GM12878 (cell line): ENCODE data around the gene CABP7. TPM values are rescaled to one million over a fixed set of nuclear protein-coding genes. Genes with fewer than 3 reads are reported as not detected.

ENCODE experiments used
- ATAC-seq: fragments of 200-7000 bp; cut with Tn5 transposase; 3 replicates; pipeline ENCODE4 v1.9.1; 2020; ENCODE audit warnings: mild to moderate bottlenecking, moderate library complexity
- BruUV-seq: library from RNA; stranded (reverse); fragments of 400-500 nt; replicated peaks from 2 replicates; lab custom pipeline; 2021; lab: Mats Ljungman, UMichigan
- CTCF ChIA-PET: fragments of 300-600 bp; sonication (Branson Sonifier 250); formaldehyde crosslinking; extraction: SDS; loops from one replicate; lab custom pipeline; 2021; ENCODE audit warnings: inconsistent platforms; lab: Yijun Ruan, JAX
- POLR2A ChIA-PET: fragments of 350-600 bp; formaldehyde crosslinking; extraction: SDS; loops from one replicate; lab custom pipeline; 2021; ENCODE audit warnings: inconsistent platforms; lab: Charles Lee
- RAD21 ChIA-PET: fragments of 300-600 bp; sonication (Branson Sonifier 250); formaldehyde crosslinking; loops from one replicate; lab custom pipeline; 2023; ENCODE audit warnings: antibody characterized with exemption; ENCODE audit not compliant: unreplicated experiment; lab: Charles Lee
- SMC1A ChIA-PET: fragments of 300-600 bp; sonication (Branson Sonifier 250); formaldehyde crosslinking; loops from one replicate; lab custom pipeline; 2023; ENCODE audit not compliant: unreplicated experiment, uncharacterized antibody; lab: Charles Lee
- DNase-seq: peaks from one replicate; pipeline ENCODE4 v3.0.0-alpha.2; 2011; ENCODE audit warnings: low read depth, low spot score
- FAIRE-seq: peaks from 3 replicates; lab custom pipeline; 2011; peaks lifted over from hg19 to GRCh38; lab: Jason Lieb, UNC
- H2AFZ ChIP-seq: 2 replicates; pipeline ENCODE4 v1.6.0; 2011; ENCODE audit warnings: low read depth, low read length, control low read depth; ENCODE audit not compliant: control insufficient read depth
- H3K27ac ChIP-seq: 2 replicates; pipeline ENCODE4 v1.5.1; 2011; ENCODE audit warnings: control low read depth; ENCODE audit not compliant: control insufficient read depth, insufficient read depth
- H3K27me3 ChIP-seq, 2 experiments: replicated peaks in 1 of 2; 2 replicates each; pipeline versions ENCODE4 v1.6.0 to v1.6.1; 2011; ENCODE audit warnings: low read length in 1 of 2; ENCODE audit not compliant: control insufficient read depth in 2 of 2, insufficient read depth in 2 of 2
- H3K36me3 ChIP-seq, 2 experiments: 2 replicates each; pipeline ENCODE4 v1.5.1; 2011; ENCODE audit warnings: low read length in 1 of 2; ENCODE audit not compliant: control insufficient read depth in 2 of 2, insufficient read depth in 2 of 2
- H3K4me1 ChIP-seq: 2 replicates; pipeline ENCODE4 v1.6.1; 2011; ENCODE audit warnings: mild to moderate bottlenecking, low read length, moderate library complexity, mixed read lengths; ENCODE audit not compliant: control insufficient read depth, insufficient read depth
- H3K4me2 ChIP-seq: 2 replicates; pipeline ENCODE4 v1.6.0; 2011; ENCODE audit warnings: control low read depth; ENCODE audit not compliant: control insufficient read depth, insufficient read depth
- H3K4me3 ChIP-seq: fragments of 200-600 bp; sonication (generic); 2 replicates; pipeline ENCODE4 v1.5.1; 2016
- H3K79me2 ChIP-seq: 2 replicates; pipeline ENCODE4 v1.6.0; 2011; ENCODE audit warnings: low read length; ENCODE audit not compliant: control insufficient read depth, insufficient read depth
- H3K9ac ChIP-seq: 2 replicates; pipeline ENCODE4 v1.8.0; 2011; ENCODE audit warnings: low read length, control low read depth, mixed read lengths; ENCODE audit not compliant: control insufficient read depth, insufficient read depth
- H3K9me3 ChIP-seq: replicated peaks from 3 replicates; pipeline ENCODE4 v1.5.1; 2011; ENCODE audit warnings: mild to moderate bottlenecking, low read length; ENCODE audit not compliant: control insufficient read depth, insufficient read depth
- H4K20me1 ChIP-seq: 2 replicates; pipeline ENCODE4 v1.6.0; 2011; ENCODE audit not compliant: control insufficient read depth, insufficient read depth
- CEBPB ChIP-seq, 2 experiments: fragments of 150-350 bp in 1 of 2; IDR thresholded peaks; 2 replicates each; pipeline ENCODE4 v1.6.1; 2012 to 2014; ENCODE audit warnings: low read depth in 2 of 2, low read length in 2 of 2, borderline replicate concordance in 1 of 2, inconsistent platforms in 1 of 2
- STAT3 ChIP-seq: IDR thresholded peaks from 2 replicates; pipeline ENCODE4 v1.6.1; 2011; ENCODE audit warnings: low read depth, low read length, improper control_type of control experiment
- WGBS: methylation state at CpG from one replicate; pipeline ENCODE4 v1.1.6; 2016; ENCODE audit warnings: low lambda C conversion rate; ENCODE audit not compliant: insufficient replicate concordance, insufficient coverage; ENCODE audit errors: missing lambda C conversion rate; 5-methylcytosine and 5-hydroxymethylcytosine counted together
- in situ Hi-C: fragments of 300-500 bp; cut with MboI; formaldehyde crosslinking; loops from 9 replicates; pipeline ENCODE4 v1.14.3; 2018; ENCODE audit warnings: mixed read lengths
- intact Hi-C: fragments of 100-400 bp; cut with micrococcal nuclease; formaldehyde crosslinking; loops from one replicate; pipeline ENCODE4 v1.14.2; 2022; ENCODE audit not compliant: unreplicated experiment
- polyA plus RNA-seq, 11 experiments: library from polyadenylated mRNA; depleted of rRNA in 4 of 11; unstranded in 6 of 11; stranded (reverse) in 5 of 11; fragments of >200 nt; fragmentation: Nextera tagmentation in 4 of 11; fragmentation: Illumina TruSeq in 1 of 11; extraction: Ambion mirVana in 4 of 11; extraction: Trizol in 1 of 11; gene quantifications; 1 replicate in 1 of 11; 2 replicates in 10 of 11; pipeline versions ENCODE4 v1.2.1 to v1.2.3, GENCODE V29; 2011 to 2016; ENCODE audit warnings: inconsistent platforms in 2 of 11, missing spikeins in 2 of 11, low read depth in 1 of 11
- total RNA-seq, 4 experiments: library from RNA; depleted of rRNA in 3 of 4; stranded (reverse); fragments of >200 nt in 3 of 4; fragmentation: Illumina TruSeq in 1 of 4; extraction: Trizol in 1 of 4; gene quantifications; 2 replicates each; pipeline versions ENCODE4 v1.2.1 to v1.2.3, GENCODE V29; 2013 to 2021
- TF ChIP-seq, protein P1 (sequence below): fragments of 450-650 bp; IDR thresholded peaks from 2 replicates; pipeline ENCODE4 v1.6.1; 2016; ENCODE audit warnings: mild to moderate bottlenecking, moderate library complexity, borderline replicate concordance
- TF ChIP-seq, protein P2 (sequence below): fragments of 450-650 bp; IDR thresholded peaks from 2 replicates; pipeline ENCODE4 v1.6.1; 2018; ENCODE audit warnings: borderline replicate concordance, mild to moderate bottlenecking; ENCODE audit not compliant: partially characterized antibody
- TF ChIP-seq, protein P3 (sequence below): IDR thresholded peaks from 2 replicates; pipeline ENCODE4 v1.6.1; 2011; ENCODE audit warnings: borderline replicate concordance, low read depth, mild to moderate bottlenecking, moderate library complexity, low read length; ENCODE audit not compliant: insufficient read depth, poor library complexity, severe bottlenecking

CABP7 gene
- total and polyA plus RNA-seq, 10 of the 15 experiments (the other 5 are each of a cell fraction or from before 2014, with no cell fraction given), result 0.02 to 0.18 (median 0.05) TPM; not detected in 5

DNA sequence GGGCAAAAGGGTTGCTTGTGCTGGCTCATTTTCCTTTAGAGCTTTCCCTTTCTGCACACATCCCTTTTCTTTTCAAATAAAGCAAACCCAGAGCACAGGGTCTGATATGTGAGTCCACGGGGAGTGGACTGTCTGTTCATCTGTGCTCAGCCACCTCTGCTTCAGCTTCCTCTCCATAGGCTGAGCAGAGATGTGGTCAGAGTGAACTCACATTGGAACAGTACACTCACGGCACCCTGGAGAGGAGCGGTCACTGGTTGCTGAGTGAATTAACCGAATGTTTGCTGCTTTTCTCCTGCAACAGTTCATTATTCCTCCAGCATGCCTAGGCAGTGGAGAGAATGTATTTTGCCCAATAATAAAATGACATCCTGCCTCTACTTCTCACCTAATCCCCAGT, 36.3 kb upstream of the CABP7 start:
- no peaks in the 10 kb centered on the region for H3K4me1 ChIP-seq
- DNase-seq, result no peak
- H3K4me3 ChIP-seq, result no peak overlapping the region
- in situ Hi-C loops (no loop called here), intact Hi-C loops (no loop called here)
- SMC1A ChIA-PET, result no interaction called here
- H3K4me2 ChIP-seq, result no peak overlapping the region
- H3K9me3 ChIP-seq, result no peaks in the 10 kb centered on the region
- 99% methylated on average over 4 of the region's 4 CpGs for WGBS
- RAD21 ChIA-PET, result interaction anchor here (1.2 kb wide), 1 partner anchor 322 kb away, joined by 4 read pairs; no protein-coding TSS in a partner anchor
- H2AFZ ChIP-seq, result no peak overlapping the region
- CTCF ChIA-PET, result interaction anchor here (1.0 kb wide), 1 partner anchor 10 kb away, joined by 3 read pairs; no protein-coding TSS in a partner anchor
- no peaks in the 10 kb centered on the region for H4K20me1 ChIP-seq
- H3K27me3 ChIP-seq, result no peaks in the 10 kb centered on the region
- FAIRE-seq, result no peak
- no TSS peak for BruUV-seq
- POLR2A ChIA-PET, result no interaction called here
- H3K27ac ChIP-seq, result no peak overlapping the region
- TF ChIP-seq, protein P1, sequence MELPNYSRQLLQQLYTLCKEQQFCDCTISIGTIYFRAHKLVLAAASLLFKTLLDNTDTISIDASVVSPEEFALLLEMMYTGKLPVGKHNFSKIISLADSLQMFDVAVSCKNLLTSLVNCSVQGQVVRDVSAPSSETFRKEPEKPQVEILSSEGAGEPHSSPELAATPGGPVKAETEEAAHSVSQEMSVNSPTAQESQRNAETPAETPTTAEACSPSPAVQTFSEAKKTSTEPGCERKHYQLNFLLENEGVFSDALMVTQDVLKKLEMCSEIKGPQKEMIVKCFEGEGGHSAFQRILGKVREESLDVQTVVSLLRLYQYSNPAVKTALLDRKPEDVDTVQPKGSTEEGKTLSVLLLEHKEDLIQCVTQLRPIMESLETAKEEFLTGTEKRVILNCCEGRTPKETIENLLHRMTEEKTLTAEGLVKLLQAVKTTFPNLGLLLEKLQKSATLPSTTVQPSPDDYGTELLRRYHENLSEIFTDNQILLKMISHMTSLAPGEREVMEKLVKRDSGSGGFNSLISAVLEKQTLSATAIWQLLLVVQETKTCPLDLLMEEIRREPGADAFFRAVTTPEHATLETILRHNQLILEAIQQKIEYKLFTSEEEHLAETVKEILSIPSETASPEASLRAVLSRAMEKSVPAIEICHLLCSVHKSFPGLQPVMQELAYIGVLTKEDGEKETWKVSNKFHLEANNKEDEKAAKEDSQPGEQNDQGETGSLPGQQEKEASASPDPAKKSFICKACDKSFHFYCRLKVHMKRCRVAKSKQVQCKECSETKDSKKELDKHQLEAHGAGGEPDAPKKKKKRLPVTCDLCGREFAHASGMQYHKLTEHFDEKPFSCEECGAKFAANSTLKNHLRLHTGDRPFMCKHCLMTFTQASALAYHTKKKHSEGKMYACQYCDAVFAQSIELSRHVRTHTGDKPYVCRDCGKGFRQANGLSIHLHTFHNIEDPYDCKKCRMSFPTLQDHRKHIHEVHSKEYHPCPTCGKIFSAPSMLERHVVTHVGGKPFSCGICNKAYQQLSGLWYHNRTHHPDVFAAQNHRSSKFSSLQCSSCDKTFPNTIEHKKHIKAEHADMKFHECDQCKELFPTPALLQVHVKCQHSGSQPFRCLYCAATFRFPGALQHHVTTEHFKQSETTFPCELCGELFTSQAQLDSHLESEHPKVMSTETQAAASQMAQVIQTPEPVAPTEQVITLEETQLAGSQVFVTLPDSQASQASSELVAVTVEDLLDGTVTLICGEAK, result no peak
- TF ChIP-seq, protein P2, sequence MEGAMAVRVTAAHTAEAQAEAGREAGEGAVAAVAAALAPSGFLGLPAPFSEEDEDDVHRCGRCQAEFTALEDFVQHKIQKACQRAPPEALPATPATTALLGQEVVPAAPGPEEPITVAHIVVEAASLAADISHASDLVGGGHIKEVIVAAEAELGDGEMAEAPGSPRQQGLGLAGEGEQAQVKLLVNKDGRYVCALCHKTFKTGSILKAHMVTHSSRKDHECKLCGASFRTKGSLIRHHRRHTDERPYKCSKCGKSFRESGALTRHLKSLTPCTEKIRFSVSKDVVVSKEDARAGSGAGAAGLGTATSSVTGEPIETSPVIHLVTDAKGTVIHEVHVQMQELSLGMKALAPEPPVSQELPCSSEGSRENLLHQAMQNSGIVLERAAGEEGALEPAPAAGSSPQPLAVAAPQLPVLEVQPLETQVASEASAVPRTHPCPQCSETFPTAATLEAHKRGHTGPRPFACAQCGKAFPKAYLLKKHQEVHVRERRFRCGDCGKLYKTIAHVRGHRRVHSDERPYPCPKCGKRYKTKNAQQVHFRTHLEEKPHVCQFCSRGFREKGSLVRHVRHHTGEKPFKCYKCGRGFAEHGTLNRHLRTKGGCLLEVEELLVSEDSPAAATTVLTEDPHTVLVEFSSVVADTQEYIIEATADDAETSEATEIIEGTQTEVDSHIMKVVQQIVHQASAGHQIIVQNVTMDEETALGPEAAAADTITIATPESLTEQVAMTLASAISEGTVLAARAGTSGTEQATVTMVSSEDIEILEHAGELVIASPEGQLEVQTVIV, result no peak
- TF ChIP-seq, protein P3, sequence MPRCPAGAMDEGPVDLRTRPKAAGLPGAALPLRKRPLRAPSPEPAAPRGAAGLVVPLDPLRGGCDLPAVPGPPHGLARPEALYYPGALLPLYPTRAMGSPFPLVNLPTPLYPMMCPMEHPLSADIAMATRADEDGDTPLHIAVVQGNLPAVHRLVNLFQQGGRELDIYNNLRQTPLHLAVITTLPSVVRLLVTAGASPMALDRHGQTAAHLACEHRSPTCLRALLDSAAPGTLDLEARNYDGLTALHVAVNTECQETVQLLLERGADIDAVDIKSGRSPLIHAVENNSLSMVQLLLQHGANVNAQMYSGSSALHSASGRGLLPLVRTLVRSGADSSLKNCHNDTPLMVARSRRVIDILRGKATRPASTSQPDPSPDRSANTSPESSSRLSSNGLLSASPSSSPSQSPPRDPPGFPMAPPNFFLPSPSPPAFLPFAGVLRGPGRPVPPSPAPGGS, result no peak
- TF ChIP-seq CEBPB (IDR thresholded peaks at IDR 0.05; ENCODE audit: borderline replicate concordance in 1 of 2, low read depth in 2 of 2, low read length in 2 of 2), result no peak
- TF ChIP-seq STAT3, result no peak
- H3K36me3 ChIP-seq, result peaks cover 10 to 14% of the 10 kb centered on the region in 2 experiments
- H3K79me2 ChIP-seq, result no peaks in the 10 kb centered on the region
- ATAC-seq, result no peak
- H3K9ac ChIP-seq, result no peak overlapping the region
